22Rv1 (cell line): ENCODE data around the gene ARHGAP26.

Source experiments
- ZFX ChIP-seq: fragments of 450-650 bp; IDR thresholded peaks from 2 replicates; pipeline ENCODE4 v1.6.1; 2017; ENCODE audit warnings: antibody characterized with exemption, borderline replicate concordance
- TF ChIP-seq, protein P1 (sequence below): fragments of 450-650 bp; IDR thresholded peaks from 2 replicates; pipeline ENCODE4 v1.5.1; 2017; ENCODE audit warnings: mild to moderate bottlenecking

DNA sequence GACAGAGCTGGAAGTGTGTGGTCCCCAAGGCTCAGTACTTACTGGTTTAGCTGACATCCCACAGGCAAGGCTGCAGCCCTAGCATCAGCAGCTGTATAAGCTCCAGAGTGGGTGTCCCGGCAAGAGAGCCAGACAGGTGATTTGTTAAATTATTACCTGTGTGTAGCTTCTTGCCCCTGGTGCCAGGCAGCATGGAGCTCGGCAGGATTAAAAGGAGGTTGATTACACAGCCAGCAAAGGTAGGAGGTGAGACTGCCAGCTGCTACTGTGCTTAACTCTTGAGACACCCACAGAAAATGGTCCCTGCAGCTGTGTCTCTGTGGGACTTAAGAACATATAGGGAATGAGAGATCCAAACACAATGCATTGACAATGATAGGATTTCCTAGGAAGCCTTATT lies 54.2 kb downstream of the ARHGAP26 start:
- TF ChIP-seq, protein P1, sequence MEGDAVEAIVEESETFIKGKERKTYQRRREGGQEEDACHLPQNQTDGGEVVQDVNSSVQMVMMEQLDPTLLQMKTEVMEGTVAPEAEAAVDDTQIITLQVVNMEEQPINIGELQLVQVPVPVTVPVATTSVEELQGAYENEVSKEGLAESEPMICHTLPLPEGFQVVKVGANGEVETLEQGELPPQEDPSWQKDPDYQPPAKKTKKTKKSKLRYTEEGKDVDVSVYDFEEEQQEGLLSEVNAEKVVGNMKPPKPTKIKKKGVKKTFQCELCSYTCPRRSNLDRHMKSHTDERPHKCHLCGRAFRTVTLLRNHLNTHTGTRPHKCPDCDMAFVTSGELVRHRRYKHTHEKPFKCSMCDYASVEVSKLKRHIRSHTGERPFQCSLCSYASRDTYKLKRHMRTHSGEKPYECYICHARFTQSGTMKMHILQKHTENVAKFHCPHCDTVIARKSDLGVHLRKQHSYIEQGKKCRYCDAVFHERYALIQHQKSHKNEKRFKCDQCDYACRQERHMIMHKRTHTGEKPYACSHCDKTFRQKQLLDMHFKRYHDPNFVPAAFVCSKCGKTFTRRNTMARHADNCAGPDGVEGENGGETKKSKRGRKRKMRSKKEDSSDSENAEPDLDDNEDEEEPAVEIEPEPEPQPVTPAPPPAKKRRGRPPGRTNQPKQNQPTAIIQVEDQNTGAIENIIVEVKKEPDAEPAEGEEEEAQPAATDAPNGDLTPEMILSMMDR: no peak
- TF ChIP-seq ZFX: no peak
